Dermis microvascular lymphatic vessel endothelial cell (primary cell): ENCODE measurements around the gene ZDHHC11B. TPM values are rescaled to one million over a fixed set of nuclear protein-coding genes. Genes with fewer than 3 reads are reported as not detected.

Experiments used
- DNase-seq, 2 donors: peaks; one replicate each; pipeline versions ENCODE4 v3.0.0 to v3.0.0-alpha.2; 2010; ENCODE audit warnings: low read depth in 2 of 2
- total RNA-seq: library from RNA; depleted of rRNA; stranded (reverse); fragments of >200 nt; gene quantifications from 2 replicates; pipeline ENCODE4 v1.2.1, GENCODE V29; 2014

Gene ZDHHC11B
- total RNA-seq, 1 donor from 2014 or later, result not detected

GRCh38 chr5:661891-662750 is 122.4 kb downstream of the ZDHHC11B start:
- no peak for DNase-seq

DNA sequence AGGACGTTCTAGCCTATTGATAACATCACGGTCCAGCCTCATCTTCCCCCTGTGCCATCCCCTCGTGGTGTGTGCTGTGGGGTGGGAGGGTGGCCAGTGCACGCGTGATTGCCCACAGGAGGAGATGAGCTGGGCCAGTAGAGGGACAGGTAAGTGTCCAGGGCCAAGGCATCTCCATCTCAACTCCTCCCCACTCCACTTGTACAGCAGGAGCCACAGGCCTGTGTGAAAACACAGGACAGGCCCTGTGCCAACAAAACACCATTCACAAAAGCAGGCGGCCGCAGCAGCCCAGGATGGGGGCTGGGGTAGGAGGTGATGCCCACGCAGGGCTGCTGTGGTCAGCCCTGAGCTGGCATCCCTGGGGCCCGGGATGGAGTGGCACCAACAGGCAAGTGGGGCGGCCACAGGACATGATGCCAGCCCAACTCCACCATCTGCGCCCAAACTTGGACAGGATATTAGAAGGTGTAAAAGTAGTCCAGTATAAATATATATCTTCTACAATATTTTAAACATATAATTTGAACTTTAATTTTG is 124.0 kb downstream of the ZDHHC11B start:
- DNase-seq, result no peak

Other genes starting within 250 kb of the ZDHHC11B start
- gene CEP72, start 172.4 kb downstream of the ZDHHC11B start, total RNA-seq, result 2.1 and 2.4 TPM in 2 replicates
- gene TPPP, start 91.4 kb downstream of the ZDHHC11B start, total RNA-seq, result 0.13 TPM in 2 replicates
- 0.26 and 1.5 TPM in 2 replicates for gene ZDHHC11, start 66.3 kb upstream of the ZDHHC11B start, total RNA-seq
- 26.6 and 31.6 TPM in 2 replicates for gene BRD9, start 108.1 kb upstream of the ZDHHC11B start, total RNA-seq
- 8.7 and 19.4 TPM in 2 replicates for gene TRIP13, start 108.2 kb upstream of the ZDHHC11B start, total RNA-seq
- gene NKD2, start 224.1 kb upstream of the ZDHHC11B start, total RNA-seq, result 0.13 and 0.76 TPM in 2 replicates